ENCODE measurements around the gene AK5. TPM values are rescaled to one million over a fixed set of nuclear protein-coding genes. Genes with fewer than 3 reads are reported as not detected.

AK5 gene
- polyA plus RNA-seq, 3 donors: 0.34 to 0.72 (median 0.48) TPM

DNA sequence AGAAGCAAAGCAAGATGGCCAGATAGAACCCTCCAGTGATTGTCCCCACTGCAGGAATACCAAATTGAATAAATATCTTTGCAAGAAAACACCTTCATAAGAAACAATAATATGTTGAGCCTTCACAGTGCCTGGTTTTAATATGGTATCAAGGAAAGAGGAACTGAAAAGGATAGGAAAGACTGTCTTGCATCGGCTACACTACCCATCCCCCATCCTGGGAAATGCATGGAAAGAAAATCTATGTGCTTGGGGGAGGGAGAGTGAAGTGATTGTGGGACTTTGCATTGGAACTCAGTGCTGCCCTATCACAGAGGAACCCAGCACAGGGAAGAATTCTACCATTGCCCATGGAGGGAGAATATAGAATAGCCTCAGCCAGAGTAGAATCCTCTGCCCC is 28.6 kb upstream of the AK5 start:
- no peak overlapping the region for H3K4me3 ChIP-seq (replicated peaks in 1 of 3; ENCODE audit: low read depth in 2 of 3, low read length in 3 of 3)
- Mint-ChIP-seq H3K4me1 (no peaks in the 10 kb centered on the region), H3K4me3 (no peak overlapping the region), H3K27me3 (ENCODE audit: low read depth in 3 of 3) (peaks cover 0 to 2% (median 0%) of the 10 kb centered on the region in 3 donors), H3K36me3 (peaks cover 0 to 3% of the 10 kb centered on the region in 2 donors), H3K27ac (no peak overlapping the region), H3K9me3 (peaks cover 18 to 58% (median 39%) of the 10 kb centered on the region in 7 donors)
- DNase-seq: no peak
- WGBS (ENCODE audit: insufficient coverage): no CpG with 5 or more reads among the region's 1 CpG
- peaks cover 11 to 20% of the 10 kb centered on the region in 2 donors for H3K9me3 ChIP-seq (replicated peaks in 1 of 2; ENCODE audit: control insufficient read depth in 1 of 2, insufficient read depth in 1 of 2, low read length in 2 of 2)
- no peak overlapping the region for H2AFZ ChIP-seq (ENCODE audit: insufficient read depth, low read depth, low read length, poor library complexity, severe bottlenecking)
- TF ChIP-seq, protein P1, sequence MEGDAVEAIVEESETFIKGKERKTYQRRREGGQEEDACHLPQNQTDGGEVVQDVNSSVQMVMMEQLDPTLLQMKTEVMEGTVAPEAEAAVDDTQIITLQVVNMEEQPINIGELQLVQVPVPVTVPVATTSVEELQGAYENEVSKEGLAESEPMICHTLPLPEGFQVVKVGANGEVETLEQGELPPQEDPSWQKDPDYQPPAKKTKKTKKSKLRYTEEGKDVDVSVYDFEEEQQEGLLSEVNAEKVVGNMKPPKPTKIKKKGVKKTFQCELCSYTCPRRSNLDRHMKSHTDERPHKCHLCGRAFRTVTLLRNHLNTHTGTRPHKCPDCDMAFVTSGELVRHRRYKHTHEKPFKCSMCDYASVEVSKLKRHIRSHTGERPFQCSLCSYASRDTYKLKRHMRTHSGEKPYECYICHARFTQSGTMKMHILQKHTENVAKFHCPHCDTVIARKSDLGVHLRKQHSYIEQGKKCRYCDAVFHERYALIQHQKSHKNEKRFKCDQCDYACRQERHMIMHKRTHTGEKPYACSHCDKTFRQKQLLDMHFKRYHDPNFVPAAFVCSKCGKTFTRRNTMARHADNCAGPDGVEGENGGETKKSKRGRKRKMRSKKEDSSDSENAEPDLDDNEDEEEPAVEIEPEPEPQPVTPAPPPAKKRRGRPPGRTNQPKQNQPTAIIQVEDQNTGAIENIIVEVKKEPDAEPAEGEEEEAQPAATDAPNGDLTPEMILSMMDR (IDR thresholded peaks at IDR 0.05): no peak
- no peaks in the 10 kb centered on the region for H3K4me1 ChIP-seq (ENCODE audit: control insufficient read depth in 1 of 2, insufficient read depth in 2 of 2, low read length in 2 of 2)
- H3K27ac ChIP-seq (ENCODE audit: low read depth in 1 of 2, low read length in 2 of 2): no peak overlapping the region
- no peaks in the 10 kb centered on the region for H4K20me1 ChIP-seq (ENCODE audit: insufficient read depth, low read length)
- H3K4me2 ChIP-seq (replicated peaks; ENCODE audit: extremely low read depth, low read length, poor library complexity, severe bottlenecking): no peak overlapping the region
- intact Hi-C loops (cut with micrococcal nuclease): no loop called here
- H3K9ac ChIP-seq (ENCODE audit: insufficient read depth, low read length, poor library complexity, severe bottlenecking): no peak overlapping the region
- peaks cover 0 to 5% of the 10 kb centered on the region in 2 donors for H3K36me3 ChIP-seq (replicated peaks in 1 of 2; ENCODE audit: control insufficient read depth in 1 of 2, insufficient read depth in 2 of 2, low read length in 2 of 2)
- no peaks in the 10 kb centered on the region for H3K79me2 ChIP-seq (ENCODE audit: insufficient read depth, low read length)
- H3K27me3 ChIP-seq (ENCODE audit: control insufficient read depth in 2 of 2, insufficient read depth in 2 of 2, low read length in 2 of 2): no peaks in the 10 kb centered on the region

- Histone ChIP-seq H3K4me2 (replicated peaks; ENCODE audit: extremely low read depth, low read length, poor library complexity, severe bottlenecking) (no peak overlapping the region), H4K20me1 (ENCODE audit: insufficient read depth, low read length) (no peaks in the 10 kb centered on the region), H2AFZ (ENCODE audit: insufficient read depth, low read depth, low read length, poor library complexity, severe bottlenecking) (no peak overlapping the region), H3K79me2 (ENCODE audit: insufficient read depth, low read length) (no peaks in the 10 kb centered on the region), H3K4me3 (replicated peaks in 1 of 3; ENCODE audit: low read depth in 2 of 3, low read length in 3 of 3) (no peak overlapping the region), H3K27ac (ENCODE audit: low read depth in 1 of 2, low read length in 2 of 2) (no peak overlapping the region), H3K27me3 (ENCODE audit: control insufficient read depth in 2 of 2, insufficient read depth in 2 of 2, low read length in 2 of 2) (no peaks in the 10 kb centered on the region), H3K9me3 (replicated peaks in 1 of 2; ENCODE audit: control insufficient read depth in 1 of 2, insufficient read depth in 1 of 2, low read length in 2 of 2) (no peaks in the 10 kb centered on the region), H3K9ac (ENCODE audit: insufficient read depth, low read length, poor library complexity, severe bottlenecking) (no peak overlapping the region), H3K4me1 (ENCODE audit: control insufficient read depth in 1 of 2, insufficient read depth in 2 of 2, low read length in 2 of 2) (no peaks in the 10 kb centered on the region), H3K36me3 (replicated peaks in 1 of 2; ENCODE audit: control insufficient read depth in 1 of 2, insufficient read depth in 2 of 2, low read length in 2 of 2) (no peaks in the 10 kb centered on the region)
- no peak overlapping the region for H3K4me3 Mint-ChIP-seq
- peaks cover 0 to 11% (median 0%) of the 10 kb centered on the region in 7 donors for H3K9me3 Mint-ChIP-seq
- peaks cover 0 to 7% (median 5%) of the 10 kb centered on the region in 3 donors for H3K27me3 Mint-ChIP-seq (ENCODE audit: low read depth in 3 of 3)
- intact Hi-C loops (cut with micrococcal nuclease): no loop called here
- TF ChIP-seq, protein P1 (IDR thresholded peaks at IDR 0.05): no peak
- H3K4me1 Mint-ChIP-seq: no peaks in the 10 kb centered on the region
- no peaks in the 10 kb centered on the region for H3K36me3 Mint-ChIP-seq
- no peak overlapping the region for H3K27ac Mint-ChIP-seq
- no CpG with 5 or more reads among the region's 1 CpG for WGBS (ENCODE audit: insufficient coverage)
- no peak for DNase-seq
Measured at GRCh38 chr1:77263708-77264107, 18.1 kb upstream of the AK5 start.
